ENCODE measurements around the gene PFKFB1. TPM values are rescaled to one million over a fixed set of nuclear protein-coding genes. Genes with fewer than 3 reads are reported as not detected.

Gene PFKFB1
- total RNA-seq, 1 experiment from 2014 or later, result 0.36 TPM

GRCh38 chrX:54995621-54996020 lies 1.6 kb upstream of the PFKFB1 start:
- intact Hi-C loops (cut with micrococcal nuclease; ENCODE audit: unreplicated experiment), result no loop called here
- DNase-seq (ENCODE audit: low read depth, low spot score), result no peak
- Histone ChIP-seq H3K4me1 (ENCODE audit: control insufficient read depth, insufficient read depth, low read length) (no peaks in the 10 kb centered on the region), H3K27me3 (ENCODE audit: control insufficient read depth, insufficient read depth, low read length) (no peaks in the 10 kb centered on the region; the same call in 1 of the 2 replicates), H3K36me3 (ENCODE audit: control insufficient read depth, insufficient read depth, low read length) (no peaks in the 10 kb centered on the region; the same call in 1 of the 2 replicates), H3K9me3 (ENCODE audit: control insufficient read depth, insufficient read depth, low read depth, low read length) (no peaks in the 10 kb centered on the region), H3K4me3 (ENCODE audit: low read depth in 2 of 2, low read length in 2 of 2) (no peak overlapping the region), H3K27ac (ENCODE audit: low read length) (no peak overlapping the region)
- TF ChIP-seq TCF7L2 (IDR thresholded peaks at IDR 0.05; ENCODE audit: low read depth, low read length) (no peak), SIN3A (IDR thresholded peaks at IDR 0.05; ENCODE audit: borderline replicate concordance, insufficient read depth, low read depth, low read length) (no peak), POLR2AphosphoS5 (IDR thresholded peaks at IDR 0.05; ENCODE audit: low read depth, low read length) (no peak)
- TF ChIP-seq, protein P1, sequence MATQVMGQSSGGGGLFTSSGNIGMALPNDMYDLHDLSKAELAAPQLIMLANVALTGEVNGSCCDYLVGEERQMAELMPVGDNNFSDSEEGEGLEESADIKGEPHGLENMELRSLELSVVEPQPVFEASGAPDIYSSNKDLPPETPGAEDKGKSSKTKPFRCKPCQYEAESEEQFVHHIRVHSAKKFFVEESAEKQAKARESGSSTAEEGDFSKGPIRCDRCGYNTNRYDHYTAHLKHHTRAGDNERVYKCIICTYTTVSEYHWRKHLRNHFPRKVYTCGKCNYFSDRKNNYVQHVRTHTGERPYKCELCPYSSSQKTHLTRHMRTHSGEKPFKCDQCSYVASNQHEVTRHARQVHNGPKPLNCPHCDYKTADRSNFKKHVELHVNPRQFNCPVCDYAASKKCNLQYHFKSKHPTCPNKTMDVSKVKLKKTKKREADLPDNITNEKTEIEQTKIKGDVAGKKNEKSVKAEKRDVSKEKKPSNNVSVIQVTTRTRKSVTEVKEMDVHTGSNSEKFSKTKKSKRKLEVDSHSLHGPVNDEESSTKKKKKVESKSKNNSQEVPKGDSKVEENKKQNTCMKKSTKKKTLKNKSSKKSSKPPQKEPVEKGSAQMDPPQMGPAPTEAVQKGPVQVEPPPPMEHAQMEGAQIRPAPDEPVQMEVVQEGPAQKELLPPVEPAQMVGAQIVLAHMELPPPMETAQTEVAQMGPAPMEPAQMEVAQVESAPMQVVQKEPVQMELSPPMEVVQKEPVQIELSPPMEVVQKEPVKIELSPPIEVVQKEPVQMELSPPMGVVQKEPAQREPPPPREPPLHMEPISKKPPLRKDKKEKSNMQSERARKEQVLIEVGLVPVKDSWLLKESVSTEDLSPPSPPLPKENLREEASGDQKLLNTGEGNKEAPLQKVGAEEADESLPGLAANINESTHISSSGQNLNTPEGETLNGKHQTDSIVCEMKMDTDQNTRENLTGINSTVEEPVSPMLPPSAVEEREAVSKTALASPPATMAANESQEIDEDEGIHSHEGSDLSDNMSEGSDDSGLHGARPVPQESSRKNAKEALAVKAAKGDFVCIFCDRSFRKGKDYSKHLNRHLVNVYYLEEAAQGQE (IDR thresholded peaks at IDR 0.05; ENCODE audit: insufficient read depth in 1 of 2, low read depth in 2 of 2, low read length in 1 of 2), result no peak
- TF ChIP-seq, protein P2, sequence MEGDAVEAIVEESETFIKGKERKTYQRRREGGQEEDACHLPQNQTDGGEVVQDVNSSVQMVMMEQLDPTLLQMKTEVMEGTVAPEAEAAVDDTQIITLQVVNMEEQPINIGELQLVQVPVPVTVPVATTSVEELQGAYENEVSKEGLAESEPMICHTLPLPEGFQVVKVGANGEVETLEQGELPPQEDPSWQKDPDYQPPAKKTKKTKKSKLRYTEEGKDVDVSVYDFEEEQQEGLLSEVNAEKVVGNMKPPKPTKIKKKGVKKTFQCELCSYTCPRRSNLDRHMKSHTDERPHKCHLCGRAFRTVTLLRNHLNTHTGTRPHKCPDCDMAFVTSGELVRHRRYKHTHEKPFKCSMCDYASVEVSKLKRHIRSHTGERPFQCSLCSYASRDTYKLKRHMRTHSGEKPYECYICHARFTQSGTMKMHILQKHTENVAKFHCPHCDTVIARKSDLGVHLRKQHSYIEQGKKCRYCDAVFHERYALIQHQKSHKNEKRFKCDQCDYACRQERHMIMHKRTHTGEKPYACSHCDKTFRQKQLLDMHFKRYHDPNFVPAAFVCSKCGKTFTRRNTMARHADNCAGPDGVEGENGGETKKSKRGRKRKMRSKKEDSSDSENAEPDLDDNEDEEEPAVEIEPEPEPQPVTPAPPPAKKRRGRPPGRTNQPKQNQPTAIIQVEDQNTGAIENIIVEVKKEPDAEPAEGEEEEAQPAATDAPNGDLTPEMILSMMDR (IDR thresholded peaks at IDR 0.05), result no peak
- in situ Hi-C loops (cut with HindIII; ENCODE audit: low pct_unique_long_range_greater_than_20kb, low sequenced_read_pairs), result no loop called here
- ChIA-PET CTCF (no interaction called here), POLR2A (no interaction called here)
- ATAC-seq, result no peak
- no TSS peak for BruUV-seq (replicated peaks)

- intact Hi-C loops (cut with micrococcal nuclease; ENCODE audit: unreplicated experiment) (no loop called here), in situ Hi-C loops (cut with HindIII; ENCODE audit: low pct_unique_long_range_greater_than_20kb, low sequenced_read_pairs) (no loop called here)
- ATAC-seq (no peak), DNase-seq (ENCODE audit: low read depth, low spot score) (no peak)
- CTCF ChIA-PET, result no interaction called here
- H3K27me3 ChIP-seq (ENCODE audit: control insufficient read depth, insufficient read depth, low read length), result no peaks in the 10 kb centered on the region; the same call in 1 of the 2 replicates
- no TSS peak for BruUV-seq (replicated peaks)
- H3K4me1 ChIP-seq (ENCODE audit: control insufficient read depth, insufficient read depth, low read length), result no peaks in the 10 kb centered on the region
- no peak overlapping the region for H3K27ac ChIP-seq (ENCODE audit: low read length)
- H3K9me3 ChIP-seq (ENCODE audit: control insufficient read depth, insufficient read depth, low read depth, low read length), result no peaks in the 10 kb centered on the region
- no peak overlapping the region for H3K4me3 ChIP-seq (ENCODE audit: low read depth in 2 of 2, low read length in 2 of 2)
- POLR2A ChIA-PET, result no interaction called here
- no peaks in the 10 kb centered on the region; the same call in 1 of the 2 replicates for H3K36me3 ChIP-seq (ENCODE audit: control insufficient read depth, insufficient read depth, low read length)
- TF ChIP-seq SIN3A (IDR thresholded peaks at IDR 0.05; ENCODE audit: borderline replicate concordance, insufficient read depth, low read depth, low read length) (no peak), POLR2AphosphoS5 (IDR thresholded peaks at IDR 0.05; ENCODE audit: low read depth, low read length) (no peak), TCF7L2 (IDR thresholded peaks at IDR 0.05; ENCODE audit: low read depth, low read length) (no peak)
- TF ChIP-seq, protein P1 (IDR thresholded peaks at IDR 0.05; ENCODE audit: insufficient read depth in 1 of 2, low read depth in 2 of 2, low read length in 1 of 2), result no peak
- TF ChIP-seq, protein P2 (IDR thresholded peaks at IDR 0.05), result no peak
Observed at GRCh38 chrX:54994668-54995351, 822 bp upstream of the PFKFB1 start.

Data from Panc1 (cell line).